Activated CD8-positive, alpha-beta memory T cell treated with anti-CD3 and anti-CD28 coated beads for 1 hour (primary cell): ENCODE measurements around the gene ACADL.
"Not testable (repeated sequence)": the region's sequence is repeated elsewhere in the genome, so short reads cannot be mapped to it uniquely, and the experiment has no call there.

ENCODE experiments used
- DNase-seq, 2 donors: peaks; one replicate each; pipeline ENCODE4 v3.0.0-alpha.2; 2020; ENCODE audit warnings: low read depth in 1 of 2; ENCODE audit errors: extremely low read depth in 1 of 2

Gene ACADL

GRCh38 chr2:210203558-210203957 lies 21.7 kb downstream of the ACADL start:
- DNase-seq: no peak

- no peak for DNase-seq
Measured at GRCh38 chr2:210203147-210203546, 22.1 kb downstream of the ACADL start.

- DNase-seq: no peak
Measured at GRCh38 chr2:210199854-210200253, 25.4 kb downstream of the ACADL start.

GRCh38 chr2:210199186-210199765 lies 26.0 kb downstream of the ACADL start:
- no peak for DNase-seq

GRCh38 chr2:210198326-210198725 lies 26.9 kb downstream of the ACADL start:
- no peak for DNase-seq

- DNase-seq: no peak
Measured at GRCh38 chr2:210197720-210198119, 27.5 kb downstream of the ACADL start.

- DNase-seq: no peak
Measured at GRCh38 chr2:210195101-210195852, 30.0 kb downstream of the ACADL start.

GRCh38 chr2:210190345-210190744 lies 34.9 kb downstream of the ACADL start:
- no peak for DNase-seq

- DNase-seq: no peak
Measured at GRCh38 chr2:210189452-210190138, 35.7 kb downstream of the ACADL start.

- DNase-seq: no peak
Measured at GRCh38 chr2:210188755-210189154, 36.5 kb downstream of the ACADL start.

- no peak for DNase-seq
Measured at GRCh38 chr2:210188190-210188589, 37.1 kb downstream of the ACADL start.

- not testable (repeated sequence) for DNase-seq
Measured at GRCh38 chr2:210183936-210184335, 41.3 kb downstream of the ACADL start.

GRCh38 chr2:210181606-210182088 lies 43.6 kb downstream of the ACADL start:
- DNase-seq: not testable (repeated sequence)

GRCh38 chr2:210181033-210181605 lies 44.1 kb downstream of the ACADL start:
- DNase-seq: not testable (repeated sequence)

GRCh38 chr2:210180477-210180876 lies 44.8 kb downstream of the ACADL start:
- no peak for DNase-seq

GRCh38 chr2:210179351-210179990 lies 45.8 kb downstream of the ACADL start:
- DNase-seq: no peak

GRCh38 chr2:210177769-210178168 lies 47.5 kb downstream of the ACADL start:
- DNase-seq: no peak

GRCh38 chr2:210177115-210177514 lies 48.1 kb downstream of the ACADL start:
- DNase-seq: not testable (repeated sequence)

GRCh38 chr2:210174086-210174485 lies 51.2 kb downstream of the ACADL start:
- no peak for DNase-seq

GRCh38 chr2:210172219-210172575 lies 53.0 kb downstream of the ACADL start:
- no peak for DNase-seq
